ENCODE measurements around the gene KIZ.

Gene KIZ, protein sequence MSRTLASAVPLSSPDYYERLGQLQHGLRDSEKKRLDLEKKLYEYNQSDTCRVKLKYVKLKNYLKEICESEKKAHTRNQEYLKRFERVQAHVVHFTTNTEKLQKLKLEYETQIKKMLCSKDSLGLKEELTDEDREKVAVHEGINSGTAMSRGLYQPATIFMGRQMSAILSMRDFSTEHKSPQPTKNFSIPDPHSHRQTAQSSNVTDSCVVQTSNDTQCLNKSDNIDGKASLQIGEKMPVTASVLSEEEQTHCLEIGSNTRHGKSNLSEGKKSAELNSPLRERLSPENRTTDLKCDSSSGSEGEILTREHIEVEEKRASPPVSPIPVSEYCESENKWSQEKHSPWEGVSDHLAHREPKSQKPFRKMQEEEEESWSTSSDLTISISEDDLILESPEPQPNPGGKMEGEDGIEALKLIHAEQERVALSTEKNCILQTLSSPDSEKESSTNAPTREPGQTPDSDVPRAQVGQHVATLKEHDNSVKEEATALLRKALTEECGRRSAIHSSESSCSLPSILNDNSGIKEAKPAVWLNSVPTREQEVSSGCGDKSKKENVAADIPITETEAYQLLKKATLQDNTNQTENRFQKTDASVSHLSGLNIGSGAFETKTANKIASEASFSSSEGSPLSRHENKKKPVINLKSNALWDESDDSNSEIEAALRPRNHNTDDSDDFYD

GRCh38 chr20:21125849-21126580 lies at the start of gene KIZ:
Gene KIZ, plus strand, starts transcription at chr20:21126082. Its CDS starts 34 bp downstream, at chr20:21126116.
- peak; percentile 97 for DNase-seq

DNA sequence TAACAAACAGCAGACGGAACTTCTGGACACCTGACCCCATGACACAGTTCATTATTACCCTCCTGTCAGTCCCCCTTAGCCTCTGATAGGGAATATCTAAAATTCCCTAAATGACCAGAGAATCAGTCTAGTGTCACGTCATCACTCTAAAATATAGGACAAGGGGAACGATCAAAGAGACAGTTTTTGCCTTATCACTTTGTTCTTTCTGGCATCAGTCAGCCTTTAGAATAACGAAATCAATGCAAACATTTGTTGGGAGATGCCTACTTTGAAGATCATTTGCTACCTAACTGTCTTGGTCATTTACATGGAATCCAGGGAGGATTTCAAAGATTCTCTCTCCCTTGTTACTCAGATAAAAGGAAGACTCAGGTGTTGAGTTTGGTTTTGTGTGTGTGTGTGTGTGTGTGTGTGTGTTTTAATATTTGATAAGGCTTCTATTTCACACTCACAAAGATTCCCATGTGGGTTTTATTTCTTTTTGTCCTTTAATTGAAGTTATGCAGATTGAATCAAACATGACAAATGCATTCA lies 48.0 kb upstream of the KIZ start:
- DNase-seq, result no peak

DNA sequence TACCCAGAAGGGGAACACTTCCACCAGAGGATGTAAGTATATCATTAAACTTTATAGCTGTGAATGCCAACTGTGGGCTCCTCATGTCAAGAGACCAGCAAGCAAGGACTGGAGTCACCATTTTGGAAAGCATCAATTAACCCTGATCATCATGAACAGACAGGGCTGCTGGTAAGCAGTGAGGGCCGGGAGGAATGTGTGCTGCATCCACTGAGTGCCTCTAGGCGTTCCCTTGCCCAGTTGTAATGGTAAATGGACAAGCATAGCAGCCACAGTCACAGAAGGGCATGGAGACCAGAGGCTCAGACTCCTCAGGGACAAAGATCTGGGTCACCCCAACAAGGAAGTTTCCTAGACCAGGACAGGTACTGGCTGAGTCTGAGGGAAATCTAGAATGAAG lies 43.3 kb upstream of the KIZ start:
- no peak for DNase-seq

DNA sequence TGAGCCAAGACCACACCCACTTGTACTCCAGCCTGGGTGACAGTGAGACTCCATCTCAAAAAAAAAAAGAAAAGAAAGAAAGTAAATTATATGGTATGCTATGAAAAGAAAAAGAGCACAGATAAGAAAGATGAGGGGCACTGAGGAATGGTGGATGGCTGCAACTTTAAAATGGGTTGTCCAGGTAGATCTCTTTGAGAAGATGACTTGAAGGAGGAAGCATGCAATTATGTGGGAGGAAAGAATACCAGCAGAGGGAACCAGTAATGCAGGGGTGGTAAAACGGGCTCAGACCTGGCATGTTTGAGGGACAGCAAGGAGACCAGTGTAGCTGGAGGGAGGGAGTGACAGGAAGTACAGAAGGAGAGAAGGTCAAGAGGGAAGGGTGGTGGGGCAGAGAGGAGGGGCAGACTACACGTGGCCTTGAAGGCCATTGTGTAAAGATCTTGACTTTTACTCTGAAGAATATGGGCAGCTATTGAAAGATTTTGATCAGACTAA lies 42.0 kb upstream of the KIZ start:
- DNase-seq, result no peak

DNA sequence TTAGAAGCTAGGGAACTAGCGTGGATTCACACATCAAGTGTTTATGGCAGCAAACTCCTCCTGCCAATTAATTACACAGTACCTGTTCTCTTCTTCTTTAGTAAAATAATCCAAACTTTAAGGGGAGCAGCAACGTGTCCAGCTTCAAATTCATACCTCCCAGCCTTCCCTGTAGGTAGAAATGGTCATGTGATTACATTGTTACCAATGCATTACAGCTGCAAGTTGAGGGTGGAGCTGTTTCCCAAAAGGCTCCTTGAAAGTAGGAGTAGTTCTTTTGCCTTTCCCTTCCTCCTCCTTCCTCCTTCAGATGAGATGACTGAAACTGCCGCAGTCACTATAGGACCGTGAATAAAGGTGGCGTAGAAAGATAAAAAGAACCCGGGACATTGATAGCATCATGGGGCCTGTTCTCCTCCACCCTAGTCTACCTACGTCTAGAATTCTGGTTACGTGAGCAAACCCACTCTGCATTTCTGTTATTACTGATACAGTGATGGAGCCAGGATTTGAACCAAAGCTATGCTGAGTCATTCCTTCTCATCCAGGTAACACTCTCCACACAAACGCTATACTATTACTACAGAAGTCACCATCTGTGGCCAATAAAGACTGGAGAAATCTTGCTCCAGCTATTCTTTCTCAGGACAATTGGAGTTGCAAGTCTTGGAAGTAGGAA lies 37.9 kb upstream of the KIZ start:
- DNase-seq, result no peak

DNA sequence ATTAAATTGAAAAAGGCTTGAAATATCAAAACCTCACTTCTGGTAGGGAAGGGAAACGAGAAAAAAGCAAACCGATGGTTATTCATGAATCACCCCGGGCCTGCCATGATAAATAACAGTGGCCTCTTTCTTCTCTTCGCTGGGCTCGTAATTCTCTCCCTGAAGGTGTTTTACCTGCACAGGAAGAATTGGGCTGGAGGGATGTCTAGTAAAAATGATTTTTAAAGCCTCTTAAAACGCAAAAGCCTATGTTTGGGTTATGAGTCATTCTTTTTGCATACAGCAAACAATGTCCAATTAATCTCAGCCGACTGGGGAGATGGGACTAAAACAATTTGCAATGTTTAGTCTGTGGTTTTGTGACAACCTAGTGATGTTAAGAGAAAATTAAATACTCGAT lies 36.5 kb upstream of the KIZ start:
- DNase-seq, result no peak

DNA sequence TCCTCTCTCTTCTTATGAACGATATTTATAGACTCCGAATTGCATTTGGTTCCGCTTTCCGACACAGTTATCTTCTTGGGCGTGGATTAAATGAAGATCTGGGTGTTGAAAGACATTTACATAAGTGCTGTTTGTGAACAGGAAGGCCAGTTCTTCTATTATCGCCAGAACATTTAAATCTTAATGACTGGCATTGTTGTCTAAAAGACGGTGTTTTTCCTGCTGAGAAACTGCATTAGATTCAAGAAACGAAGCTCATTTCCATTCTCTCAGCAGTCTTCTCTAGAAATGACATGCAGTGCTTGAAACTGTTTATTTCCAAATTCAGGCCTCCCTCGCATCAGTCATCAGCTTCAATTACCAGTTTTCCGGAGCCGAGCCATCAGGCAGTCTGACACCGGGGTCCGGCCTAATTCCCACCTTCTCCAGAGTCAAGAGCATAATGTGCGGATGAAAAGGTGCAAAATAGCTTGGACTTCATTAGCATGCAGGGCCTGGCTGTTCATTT lies 35.7 kb upstream of the KIZ start:
- DNase-seq, result peak; percentile 67

DNA sequence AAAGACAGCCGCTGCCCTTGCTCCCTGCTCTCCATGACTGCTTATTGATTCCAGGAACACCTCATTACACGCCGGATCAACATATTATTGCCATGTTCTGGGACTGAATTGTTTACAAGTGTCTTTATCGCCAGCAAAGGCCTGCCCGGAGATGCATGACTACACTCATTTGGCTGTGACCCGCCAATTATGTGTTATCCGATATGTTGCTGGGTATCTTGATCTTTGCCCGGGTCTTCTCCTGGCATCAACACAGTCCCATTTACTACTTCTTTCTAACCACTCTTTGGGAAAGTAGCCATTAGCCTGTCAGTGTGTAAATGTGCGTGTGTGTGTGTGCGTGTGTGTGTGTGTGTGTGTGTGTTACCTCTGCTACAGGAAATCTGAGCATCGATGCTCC lies 35.2 kb upstream of the KIZ start:
- DNase-seq, result peak; percentile 67

GRCh38 chr20:21092806-21093205 lies 33.1 kb upstream of the KIZ start:
- DNase-seq, result no peak

GRCh38 chr20:21096321-21097043 lies 29.4 kb upstream of the KIZ start:
- DNase-seq, result peak; percentile 89

DNA sequence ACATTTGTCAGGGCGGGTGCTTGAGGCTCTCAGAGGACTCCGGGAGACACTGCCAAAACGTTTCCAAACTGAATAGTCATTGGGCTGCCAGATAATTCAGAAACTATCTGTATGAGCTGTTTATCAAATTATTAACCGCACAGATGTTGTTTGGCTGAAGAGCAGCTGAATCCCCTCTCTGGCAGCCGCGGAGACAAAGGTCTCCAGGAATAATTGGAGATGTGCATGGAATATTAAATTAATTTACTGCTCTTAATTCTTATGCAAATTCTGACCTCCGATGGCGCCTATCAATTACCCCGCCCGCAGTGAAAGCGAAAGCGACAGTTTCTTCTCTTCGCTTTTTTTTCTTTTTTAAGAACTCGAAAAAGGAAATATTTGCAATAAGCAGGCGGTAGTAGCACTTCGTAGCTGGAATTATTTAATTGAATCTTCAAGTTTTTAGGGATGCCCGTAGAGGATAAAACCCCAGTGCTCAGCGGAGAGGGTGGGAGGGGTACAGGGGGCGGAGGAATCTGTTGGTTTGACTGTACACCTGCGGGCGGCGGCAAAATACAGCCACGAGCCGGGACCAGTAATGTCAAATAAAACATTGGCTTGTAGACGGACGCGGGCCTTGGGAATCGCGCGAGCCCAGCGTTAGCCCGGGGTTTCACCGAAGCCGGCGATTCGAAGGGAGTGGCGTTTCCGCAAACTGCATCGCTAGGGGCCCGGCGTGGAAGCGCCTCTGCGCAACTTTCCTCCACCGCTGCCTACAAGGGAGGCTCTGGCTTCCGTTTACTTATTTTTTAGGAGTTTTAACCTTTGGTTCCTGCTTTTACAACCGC lies 25.9 kb upstream of the KIZ start:
- peak; percentile 88 for DNase-seq

DNA sequence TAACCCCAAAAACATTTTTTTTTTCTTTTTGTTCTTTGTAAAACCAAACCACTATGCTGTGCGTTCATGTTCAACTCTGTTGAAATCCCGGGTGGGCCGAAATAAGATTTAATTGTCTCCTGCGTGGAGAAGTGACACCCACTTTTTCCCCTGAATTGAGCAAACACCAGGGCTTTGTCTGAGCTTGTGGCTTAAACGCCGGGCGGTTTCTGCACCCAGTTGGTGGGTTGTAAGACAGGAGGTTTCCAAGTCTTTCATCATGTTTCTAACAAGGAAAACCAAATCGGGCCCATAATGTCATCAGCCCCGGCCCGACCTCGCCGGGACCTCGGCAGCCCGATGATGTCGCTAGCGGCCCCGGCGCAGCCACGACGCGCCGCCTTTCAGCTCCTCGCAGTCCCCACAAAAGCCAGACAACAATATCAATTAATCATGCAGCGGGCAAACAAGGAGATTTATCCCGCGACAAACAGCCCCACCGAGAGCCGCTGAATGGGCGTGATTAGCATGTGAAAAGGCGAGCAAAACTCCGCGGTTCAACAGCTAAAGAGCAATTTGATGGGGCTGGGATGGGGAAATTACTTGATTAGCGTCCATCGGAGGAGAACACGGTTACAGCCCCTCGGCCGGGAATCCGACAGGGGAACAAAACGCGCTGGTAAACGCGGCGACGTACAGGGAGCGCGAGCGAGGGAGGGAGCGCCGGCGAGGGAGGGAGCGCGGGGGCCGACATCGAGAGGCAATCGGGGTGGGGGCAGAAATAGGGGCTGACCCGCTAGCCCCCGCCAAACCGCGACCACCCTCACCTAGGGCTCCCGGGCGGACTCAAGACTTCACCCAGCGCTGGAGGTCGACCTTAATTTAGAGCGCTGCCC lies 25.1 kb upstream of the KIZ start:
- DNase-seq, result peak; percentile 85

DNA sequence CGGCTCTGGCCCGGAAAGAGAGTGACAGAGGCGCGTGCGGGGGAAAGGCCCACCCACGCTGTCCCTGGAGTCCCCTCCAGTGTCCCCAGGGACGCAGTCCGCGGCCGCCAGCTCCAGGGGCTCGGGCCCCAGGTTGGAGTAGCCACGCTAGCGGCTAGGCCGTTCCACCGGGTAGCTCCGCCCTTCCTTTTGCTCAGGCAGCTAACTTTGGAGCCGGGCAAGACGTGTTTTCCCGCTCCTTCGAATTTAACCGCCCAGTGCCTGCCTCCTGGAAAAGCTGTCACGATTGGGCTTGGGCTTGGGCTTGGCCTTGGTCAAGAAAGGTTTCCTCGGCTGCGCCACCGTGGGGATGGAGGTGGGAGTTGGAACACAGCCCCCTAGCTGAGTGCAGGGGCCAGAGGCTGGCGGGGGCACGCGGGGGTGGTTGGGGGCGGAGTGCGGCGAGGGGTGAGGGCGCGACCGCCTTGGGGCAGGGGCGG lies 24.4 kb upstream of the KIZ start:
- peak; percentile 41 for DNase-seq

DNA sequence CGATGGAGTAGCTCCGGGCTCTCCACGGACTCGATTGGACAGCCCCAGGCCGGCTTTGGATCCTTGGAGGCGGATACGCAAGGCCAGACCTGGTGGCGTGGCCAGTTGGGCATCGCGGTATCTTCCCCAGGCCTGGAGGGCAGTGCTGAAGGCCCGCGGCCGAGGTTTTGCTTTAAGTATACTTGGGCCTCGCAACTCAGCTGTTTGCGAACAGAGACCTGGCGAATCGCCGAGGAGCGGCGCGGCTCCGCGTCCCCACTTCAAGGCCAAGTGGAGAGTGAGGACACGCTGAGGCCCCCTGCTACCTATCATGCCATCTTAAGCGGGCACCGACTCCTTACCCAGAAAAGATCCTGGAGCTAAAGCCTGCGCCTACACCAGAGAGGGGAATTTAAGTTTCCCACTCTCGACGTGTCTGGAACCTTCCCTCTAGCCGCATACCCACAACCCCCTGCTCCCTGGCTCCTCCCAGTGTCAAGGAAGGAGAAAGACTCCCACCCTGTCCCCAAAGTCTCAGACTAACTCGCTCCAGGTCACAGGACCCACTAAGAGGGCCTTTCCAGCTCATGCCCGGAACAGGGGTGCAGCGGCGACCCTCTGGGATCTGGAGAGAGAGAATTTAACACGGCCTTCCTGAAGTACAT lies 23.8 kb upstream of the KIZ start:
- no peak for DNase-seq

- no peak for DNase-seq
These were observed 23.1 kb upstream of the KIZ start for GRCh38 chr20:21102603-21103311.

DNA sequence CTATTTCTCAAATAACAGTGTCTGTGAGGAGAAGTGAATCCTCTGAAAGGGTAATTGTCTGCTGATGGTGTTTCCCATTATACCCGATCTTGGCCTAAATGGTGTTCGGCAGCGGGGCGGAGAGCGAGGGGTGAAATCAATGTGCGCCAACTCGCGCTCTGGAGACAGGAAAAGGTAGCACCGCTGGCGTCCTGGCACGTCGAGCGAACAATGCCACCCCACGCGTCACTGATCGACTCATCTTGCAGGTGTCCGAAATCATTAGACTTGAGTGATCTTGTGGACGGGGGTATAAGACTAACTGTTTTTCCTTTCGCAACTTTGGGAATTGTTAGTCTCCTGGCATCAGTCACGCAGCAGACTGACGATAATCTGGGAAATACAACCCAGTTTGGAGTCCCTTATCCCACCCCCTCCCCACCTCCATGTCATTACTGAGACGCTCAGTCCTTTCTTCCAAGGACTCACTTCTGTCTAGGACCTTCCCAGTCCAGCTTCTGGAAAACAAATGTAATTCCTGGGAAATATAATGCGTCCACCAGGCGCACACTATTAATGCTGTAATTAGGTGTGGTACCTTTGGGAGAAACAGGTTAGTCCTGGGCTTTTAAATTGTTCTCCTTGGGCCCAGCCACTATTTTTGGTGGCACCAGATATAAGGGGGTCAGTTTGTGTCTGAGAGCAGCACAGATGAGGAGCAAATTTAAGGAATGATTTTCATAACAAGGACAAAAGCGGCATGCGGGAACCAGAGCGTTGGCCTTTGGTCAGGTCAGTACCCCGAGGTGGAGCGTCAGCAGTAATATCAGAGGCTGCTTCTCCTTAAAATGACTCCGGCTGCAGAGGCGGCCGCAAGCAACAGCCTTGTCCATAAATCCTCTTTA lies 22.1 kb upstream of the KIZ start:
- no peak for DNase-seq

GRCh38 chr20:21104466-21104761 lies 21.5 kb upstream of the KIZ start:
- DNase-seq, result no peak

DNA sequence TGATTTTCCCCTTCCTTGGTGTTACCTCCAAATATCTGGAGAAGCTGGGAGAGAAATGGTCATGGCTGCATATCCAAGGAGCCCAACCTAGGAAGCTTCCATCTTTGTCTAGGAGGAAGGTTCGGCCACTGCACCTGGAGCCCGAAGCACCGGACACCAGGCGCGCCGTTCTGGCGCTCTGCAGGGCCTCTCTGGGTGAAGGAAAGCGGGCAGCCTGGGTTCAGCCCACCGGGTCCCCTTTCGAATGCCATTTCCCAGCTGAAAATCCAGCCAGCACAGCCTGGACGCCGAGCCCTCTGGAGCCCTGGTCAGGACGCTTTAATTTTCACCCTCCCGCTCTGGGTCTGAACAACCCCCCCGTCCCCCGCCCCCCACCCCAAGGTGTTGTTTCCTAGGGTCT lies 21.0 kb upstream of the KIZ start:
- no peak for DNase-seq
